Loucy (cell line): ENCODE results near the gene USP44.

Experiments used
- H2AFZ ChIP-seq: fragments of 200-600 bp; sonication (generic); 2 replicates; pipeline ENCODE4 v1.6.0; 2016; ENCODE audit warnings: antibody characterized with exemption, mild to moderate bottlenecking, low read length, moderate library complexity
- H3F3A ChIP-seq: fragments of 200-600 bp; 2 replicates; pipeline ENCODE4 v1.6.0; 2016; ENCODE audit warnings: antibody characterized with exemption, low read depth, mild to moderate bottlenecking
- H3K27me3 ChIP-seq: fragments of 200-600 bp; sonication (generic); 2 replicates; pipeline ENCODE4 v1.6.1; 2014; ENCODE audit warnings: low read length, mild to moderate bottlenecking; ENCODE audit not compliant: insufficient read depth, poor library complexity, severe bottlenecking
- H3K36me3 ChIP-seq: fragments of 200-600 bp; sonication (generic); 2 replicates; pipeline ENCODE4 v1.6.1; 2016; ENCODE audit warnings: low read length; ENCODE audit not compliant: insufficient read depth
- H3K4me1 ChIP-seq: fragments of 200-600 bp; sonication (generic); 2 replicates; pipeline ENCODE4 v1.5.1; 2014; ENCODE audit warnings: low read length, mild to moderate bottlenecking; ENCODE audit not compliant: insufficient read depth, poor library complexity, severe bottlenecking
- H3K4me2 ChIP-seq: fragments of 200-600 bp; sonication (generic); 2 replicates; pipeline ENCODE4 v1.6.0; 2014; ENCODE audit warnings: antibody characterized with exemption, low read length, low read depth, mild to moderate bottlenecking; ENCODE audit not compliant: poor library complexity, severe bottlenecking
- H3K4me3 ChIP-seq: fragments of 200-600 bp; sonication (generic); 2 replicates; pipeline ENCODE4 v1.5.1; 2014; ENCODE audit warnings: low read length, mild to moderate bottlenecking, mixed read lengths; ENCODE audit not compliant: poor library complexity, severe bottlenecking
- H3K79me2 ChIP-seq: fragments of 200-600 bp; sonication (generic); 2 replicates; pipeline ENCODE4 v1.6.1; 2014; ENCODE audit warnings: low read length; ENCODE audit not compliant: insufficient read depth
- H3K9ac ChIP-seq: fragments of 200-600 bp; sonication (generic); 2 replicates; pipeline ENCODE4 v1.6.0; 2014; ENCODE audit warnings: mild to moderate bottlenecking, low read depth, low read length, moderate library complexity; ENCODE audit not compliant: poor library complexity, severe bottlenecking
- H3K9me2 ChIP-seq: fragments of 200-600 bp; sonication (generic); replicated peaks from 2 replicates; pipeline ENCODE4 v1.6.1; 2016; ENCODE audit warnings: low read depth, low read length, mixed read lengths
- H3K9me3 ChIP-seq: fragments of 200-600 bp; sonication (generic); 2 replicates; pipeline ENCODE4 v1.6.1; 2014; ENCODE audit warnings: mild to moderate bottlenecking, antibody characterized with exemption, low read length, low read depth; ENCODE audit not compliant: insufficient read depth
- H4K20me1 ChIP-seq: fragments of 200-600 bp; sonication (generic); 2 replicates; pipeline ENCODE4 v1.6.0; 2014; ENCODE audit warnings: antibody characterized with exemption, low read length, mild to moderate bottlenecking; ENCODE audit not compliant: insufficient read depth, poor library complexity, severe bottlenecking
- EZH2phosphoT487 ChIP-seq: fragments of 200-600 bp; IDR thresholded peaks from 2 replicates; pipeline ENCODE4 v1.6.1; 2018; ENCODE audit warnings: antibody characterized with exemption, mild to moderate bottlenecking, moderate library complexity, borderline replicate concordance
- TF ChIP-seq, protein P1 (sequence below): fragments of 200-600 bp; sonication (generic); conservative IDR thresholded peaks from 2 replicates; pipeline ENCODE4 v1.5.1; 2014; ENCODE audit warnings: mild to moderate bottlenecking, antibody characterized with exemption, low read length

Gene USP44

DNA sequence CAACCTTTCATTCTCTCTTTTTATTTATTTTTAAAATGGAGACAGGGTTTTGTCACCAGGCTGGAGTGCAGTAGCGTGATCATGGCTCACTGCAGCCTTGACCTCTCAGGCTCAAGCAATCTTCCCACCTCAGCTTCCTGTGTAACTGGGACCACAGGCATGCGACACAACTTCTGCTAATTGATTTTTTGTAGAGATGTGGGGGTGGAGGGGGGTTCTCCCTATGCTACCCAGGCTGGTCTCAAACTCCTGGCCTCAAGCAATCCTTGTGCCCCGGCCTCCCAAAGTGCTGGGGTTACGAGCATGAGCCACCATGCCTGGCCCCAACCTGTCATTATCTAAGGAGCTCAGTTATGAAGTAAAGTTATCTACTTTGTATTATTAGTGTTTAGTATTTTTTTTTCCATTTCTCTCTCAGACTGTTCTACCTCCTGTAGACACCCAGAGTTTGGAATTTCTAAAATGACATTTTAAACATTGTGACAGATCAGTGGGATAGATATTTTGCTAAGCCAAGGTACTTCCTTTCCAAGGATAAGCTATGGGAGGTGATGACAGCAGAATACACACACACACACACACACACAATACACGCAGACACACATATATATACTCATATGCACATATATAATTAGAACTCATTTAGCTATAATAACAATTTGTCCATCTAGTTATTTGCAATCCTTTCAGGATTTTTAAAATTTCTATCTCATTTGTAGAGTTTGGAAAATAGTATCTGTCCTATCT lies 2.1 kb upstream of the USP44 start:
- H3K9ac ChIP-seq: peak overlapping the region; percentile 89
- no peaks in the 10 kb centered on the region for H3K36me3 ChIP-seq
- no peaks in the 10 kb centered on the region for H3K27me3 ChIP-seq
- TF ChIP-seq, protein P1, sequence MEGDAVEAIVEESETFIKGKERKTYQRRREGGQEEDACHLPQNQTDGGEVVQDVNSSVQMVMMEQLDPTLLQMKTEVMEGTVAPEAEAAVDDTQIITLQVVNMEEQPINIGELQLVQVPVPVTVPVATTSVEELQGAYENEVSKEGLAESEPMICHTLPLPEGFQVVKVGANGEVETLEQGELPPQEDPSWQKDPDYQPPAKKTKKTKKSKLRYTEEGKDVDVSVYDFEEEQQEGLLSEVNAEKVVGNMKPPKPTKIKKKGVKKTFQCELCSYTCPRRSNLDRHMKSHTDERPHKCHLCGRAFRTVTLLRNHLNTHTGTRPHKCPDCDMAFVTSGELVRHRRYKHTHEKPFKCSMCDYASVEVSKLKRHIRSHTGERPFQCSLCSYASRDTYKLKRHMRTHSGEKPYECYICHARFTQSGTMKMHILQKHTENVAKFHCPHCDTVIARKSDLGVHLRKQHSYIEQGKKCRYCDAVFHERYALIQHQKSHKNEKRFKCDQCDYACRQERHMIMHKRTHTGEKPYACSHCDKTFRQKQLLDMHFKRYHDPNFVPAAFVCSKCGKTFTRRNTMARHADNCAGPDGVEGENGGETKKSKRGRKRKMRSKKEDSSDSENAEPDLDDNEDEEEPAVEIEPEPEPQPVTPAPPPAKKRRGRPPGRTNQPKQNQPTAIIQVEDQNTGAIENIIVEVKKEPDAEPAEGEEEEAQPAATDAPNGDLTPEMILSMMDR: no peak
- TF ChIP-seq EZH2phosphoT487: no peak
- H3K4me2 ChIP-seq: peak overlapping the region; percentile 95
- H4K20me1 ChIP-seq: no peaks in the 10 kb centered on the region
- peak overlapping the region; percentile 42 for H2AFZ ChIP-seq
- peak overlapping the region; percentile 86 for H3K4me3 ChIP-seq
- peaks cover 55% of the 10 kb centered on the region for H3K4me1 ChIP-seq
- no peaks in the 10 kb centered on the region for H3K9me3 ChIP-seq
- peaks cover 9% of the 10 kb centered on the region for H3F3A ChIP-seq
- no peaks in the 10 kb centered on the region for H3K9me2 ChIP-seq
- peaks cover 27% of the 10 kb centered on the region for H3K79me2 ChIP-seq

DNA sequence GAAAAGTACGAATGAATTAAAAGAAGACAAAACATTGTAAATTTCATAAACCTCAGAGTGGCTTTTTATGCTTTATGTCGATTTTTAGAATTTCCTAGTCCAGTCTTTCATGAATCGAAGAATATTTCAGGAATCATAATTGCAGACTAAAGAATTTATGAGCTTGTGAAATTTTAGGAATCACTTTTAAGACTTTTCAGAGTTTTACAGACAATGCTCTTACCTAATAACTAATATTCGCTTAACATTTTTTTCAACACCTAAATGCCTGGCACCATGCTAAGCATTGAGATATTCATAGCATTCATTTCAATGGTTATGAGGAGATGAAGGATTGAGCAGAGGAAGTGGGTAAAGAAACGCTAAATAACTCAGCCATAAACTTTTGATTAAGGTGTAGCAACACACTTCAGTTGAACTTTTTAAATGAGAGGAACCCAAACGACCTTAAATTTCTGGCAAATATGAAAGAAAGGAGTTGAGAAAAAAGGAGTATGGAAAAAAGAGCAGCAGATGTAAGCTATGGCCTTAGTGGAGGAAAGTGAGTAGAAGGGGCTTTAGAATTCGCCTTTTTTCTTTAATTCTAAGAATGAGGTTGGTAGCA lies 739 bp upstream of the USP44 start:
- peak overlapping the region; percentile 92 for H2AFZ ChIP-seq
- H3K4me2 ChIP-seq: peak overlapping the region; percentile 95
- H3K9me2 ChIP-seq: no peaks in the 10 kb centered on the region
- peak overlapping the region; percentile 89 for H3K9ac ChIP-seq
- H3K9me3 ChIP-seq: no peaks in the 10 kb centered on the region
- H3K4me1 ChIP-seq: peaks cover 61% of the 10 kb centered on the region
- peaks cover 38% of the 10 kb centered on the region for H3K79me2 ChIP-seq
- peaks cover 9% of the 10 kb centered on the region for H3F3A ChIP-seq
- TF ChIP-seq, protein P1: no peak
- no peak for TF ChIP-seq EZH2phosphoT487
- H3K4me3 ChIP-seq: peak overlapping the region; percentile 86
- H3K36me3 ChIP-seq: no peaks in the 10 kb centered on the region
- H3K27me3 ChIP-seq: no peaks in the 10 kb centered on the region
- H4K20me1 ChIP-seq: no peaks in the 10 kb centered on the region

DNA sequence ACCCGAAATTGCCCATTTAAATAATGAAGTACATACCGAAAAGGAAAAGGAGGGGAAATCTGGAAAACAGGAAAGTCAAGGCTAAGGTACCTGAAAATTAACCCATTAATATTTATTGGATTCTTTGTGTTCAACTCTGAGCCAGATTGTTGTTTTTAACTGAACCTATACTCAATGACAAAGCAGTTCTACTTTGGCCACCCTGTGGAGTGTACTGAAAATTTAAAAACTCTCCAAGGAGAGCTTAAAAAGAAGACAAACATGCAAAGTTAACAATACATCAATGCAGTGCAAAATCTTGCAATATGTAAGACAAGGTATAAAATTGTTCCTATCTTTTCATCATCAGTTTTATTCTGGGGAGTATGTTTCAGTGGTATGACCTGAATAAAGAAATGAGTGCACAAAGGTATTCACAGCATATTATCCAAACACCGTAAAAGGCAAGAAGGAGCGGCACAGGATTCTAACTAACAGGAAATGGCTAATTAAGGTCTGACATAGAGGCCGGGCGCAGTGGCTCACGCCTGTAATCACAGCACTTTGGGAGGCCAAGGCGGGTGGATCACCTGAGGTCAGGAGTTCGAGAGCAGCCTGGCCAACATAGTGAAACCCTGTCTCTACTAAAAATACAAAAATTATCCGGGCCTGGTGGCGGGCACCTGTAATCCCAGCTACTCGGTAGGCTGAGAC lies 1.7 kb downstream of the USP44 start:
- Histone ChIP-seq H3K4me1 (peaks cover 65% of the 10 kb centered on the region), H3K9me3 (no peaks in the 10 kb centered on the region), H3K9ac (no peak overlapping the region), H3K4me3 (peak overlapping the region; percentile 77), H3K27me3 (no peaks in the 10 kb centered on the region), H3K79me2 (peaks cover 51% of the 10 kb centered on the region), H3K9me2 (no peaks in the 10 kb centered on the region), H3K36me3 (no peaks in the 10 kb centered on the region), H3F3A (peaks cover 7% of the 10 kb centered on the region), H2AFZ (no peak overlapping the region), H4K20me1 (no peaks in the 10 kb centered on the region), H3K4me2 (peak overlapping the region; percentile 23)
- TF ChIP-seq, protein P1: no peak
- TF ChIP-seq EZH2phosphoT487: no peak
